K562 (cell line): ENCODE data around the gene RHOF. TPM values are rescaled to one million over a fixed set of nuclear protein-coding genes. Genes with fewer than 3 reads are reported as not detected.

Experiments used
- ATAC-seq: fragments of 200-7000 bp; cut with Tn5 transposase; 3 replicates; pipeline ENCODE4 v1.9.1; 2020; ENCODE audit warnings: moderate library complexity
- BruUV-seq: library from RNA; stranded (reverse); fragments of 400-500 nt; replicated peaks from 2 replicates; lab custom pipeline; 2021; lab: Mats Ljungman, UMichigan
- CTCF ChIA-PET: fragments of 300-600 bp; formaldehyde crosslinking; extraction: SDS; loops from one replicate; lab custom pipeline; 2021; ENCODE audit warnings: low intra/inter-chr PET ratio; lab: Yijun Ruan, JAX
- POLR2A ChIA-PET: fragments of 300-600, 350-650 bp; sonication (Branson Sonifier 250); formaldehyde crosslinking; extraction: SDS; loops from one replicate; lab custom pipeline; 2021; ENCODE audit warnings: antibody characterized with exemption, inconsistent platforms; lab: Yijun Ruan, JAX
- DNase-seq, 4 experiments: peaks; one replicate each; pipeline versions ENCODE4 v3.0.0 to v3.0.0-alpha.2; 2011 to 2018; ENCODE audit warnings: low spot score in 3 of 4, mixed read lengths in 3 of 4; ENCODE audit errors: extremely low read depth in 1 of 4
- FAIRE-seq: peaks from 2 replicates; lab custom pipeline; 2011; peaks lifted over from hg19 to GRCh38; lab: Jason Lieb, UNC
- H2AFZ ChIP-seq: 2 replicates; pipeline ENCODE4 v1.6.0; 2011; ENCODE audit warnings: low read depth, low read length, control low read depth, inconsistent platforms
- H3K27ac ChIP-seq: fragments of 200-600 bp; 3 replicates; pipeline ENCODE4 v1.8.0; 2011; ENCODE audit warnings: low read depth, mild to moderate bottlenecking, control low read depth, inconsistent platforms, low read length, moderate library complexity, mixed read lengths; ENCODE audit errors: extremely low read depth
- H3K27me3 ChIP-seq, 2 experiments: fragments of 300-600 bp in 1 of 2; 2 replicates in 1 of 2; 3 replicates in 1 of 2; pipeline versions ENCODE4 v1.6.0 to v1.8.0; 2011; ENCODE audit warnings: inconsistent platforms in 2 of 2, low read length in 2 of 2, mild to moderate bottlenecking in 1 of 2, mixed read lengths in 1 of 2, moderate library complexity in 1 of 2; ENCODE audit not compliant: control insufficient read depth in 2 of 2, insufficient read depth in 2 of 2
- H3K36me3 ChIP-seq: fragments of 300-600 bp; 3 replicates; pipeline ENCODE4 v1.8.0; 2011; ENCODE audit warnings: mild to moderate bottlenecking, low read length, inconsistent platforms; ENCODE audit not compliant: control insufficient read depth, insufficient read depth
- H3K4me1 ChIP-seq, 2 experiments: fragments of 200-600 bp in 1 of 2; replicated peaks in 1 of 2; 2 replicates in 1 of 2; 3 replicates in 1 of 2; pipeline versions ENCODE4 v1.5.1 to v1.8.0; 2011; ENCODE audit warnings: inconsistent platforms in 2 of 2, low read length in 2 of 2, mild to moderate bottlenecking in 1 of 2, mixed read lengths in 1 of 2, moderate library complexity in 1 of 2; ENCODE audit not compliant: control insufficient read depth in 2 of 2, insufficient read depth in 2 of 2
- H3K4me2 ChIP-seq: 2 replicates; pipeline ENCODE4 v1.6.1; 2011; ENCODE audit warnings: low read length, control low read depth, inconsistent platforms, mixed read lengths; ENCODE audit not compliant: insufficient read depth
- H3K4me3 ChIP-seq: fragments of 200-600 bp; sonication (generic), shearing (Covaris generic); 2 replicates; pipeline ENCODE4 v1.5.1; 2016; ENCODE audit warnings: control low read depth, inconsistent platforms
- H3K79me2 ChIP-seq: fragments of 200-600 bp; 3 replicates; pipeline ENCODE4 v1.8.0; 2011; ENCODE audit warnings: low read length, inconsistent platforms; ENCODE audit not compliant: control insufficient read depth, insufficient read depth
- H3K9ac ChIP-seq, 2 experiments: 2 replicates each; pipeline versions ENCODE4 v1.6.0 to v1.6.1; 2011; ENCODE audit warnings: low read depth in 2 of 2, low read length in 2 of 2, control low read depth in 1 of 2, inconsistent platforms in 1 of 2, mild to moderate bottlenecking in 1 of 2, mixed read lengths in 1 of 2; ENCODE audit not compliant: insufficient read depth in 1 of 2
- H3K9me1 ChIP-seq: one replicate; pipeline ENCODE4 v1.6.0; 2011; ENCODE audit warnings: inconsistent platforms, mild to moderate bottlenecking, low read length, moderate library complexity; ENCODE audit not compliant: control insufficient read depth, insufficient read depth
- H3K9me3 ChIP-seq: replicated peaks from 2 replicates; pipeline ENCODE4 v1.5.1; 2011; ENCODE audit warnings: low read depth, low read length, inconsistent platforms; ENCODE audit not compliant: control insufficient read depth, insufficient read depth
- H4K20me1 ChIP-seq: replicated peaks from 2 replicates; pipeline ENCODE4 v1.6.1; 2011; ENCODE audit warnings: low read length, inconsistent platforms, mixed read lengths; ENCODE audit not compliant: control insufficient read depth, insufficient read depth
- RBFOX2 ChIP-seq: fragments of 200-400 bp; formaldehyde crosslinking; IDR thresholded peaks from 2 replicates; pipeline ENCODE4 v1.6.1; 2017; ENCODE audit warnings: low read depth, mild to moderate bottlenecking, low read length, moderate library complexity
- SP1 ChIP-seq: sonication (generic); formaldehyde crosslinking; IDR thresholded peaks from 2 replicates; pipeline ENCODE4 v1.8.1; 2022; ENCODE audit warnings: mild to moderate bottlenecking, missing genetic modification reagents
- THRB ChIP-seq: fragments of 450-650 bp; formaldehyde crosslinking; conservative IDR thresholded peaks from 2 replicates; pipeline ENCODE4 v1.4.0; 2022; ENCODE audit warnings: mild to moderate bottlenecking, missing genetic modification characterization
- ZNF347 ChIP-seq: fragments of 450-650 bp; formaldehyde crosslinking; IDR thresholded peaks from 2 replicates; pipeline ENCODE4 v1.4.0; 2020; ENCODE audit warnings: low read depth, mild to moderate bottlenecking, moderate library complexity
- ZNF707 ChIP-seq: fragments of 250-450 bp; sonication (Bioruptor Pico); conservative IDR thresholded peaks from 2 replicates; pipeline ENCODE4 v1.8.0; 2022; ENCODE audit warnings: inconsistent platforms, mild to moderate bottlenecking, moderate library complexity
- WGBS: fragments of 100-300 bp; shearing (Covaris generic); methylation state at CpG from one replicate; pipeline ENCODE4 v1.1.6; 2016; ENCODE audit warnings: low coverage, mixed read lengths; ENCODE audit not compliant: insufficient coverage; ENCODE audit errors: missing lambda C conversion rate; 5-methylcytosine and 5-hydroxymethylcytosine counted together
- in situ Hi-C: fragments of 300-500 bp; cut with MboI; formaldehyde crosslinking; loops from 4 replicates; pipeline ENCODE4 v1.15.0; 2018; ENCODE audit warnings: inconsistent platforms, mixed read lengths
- intact Hi-C: fragments of 100-400 bp; cut with micrococcal nuclease; formaldehyde crosslinking; loops from 2 replicates; pipeline ENCODE4 v1.14.2; 2022
- polyA plus RNA-seq, 8 experiments: library from polyadenylated mRNA; depleted of rRNA in 4 of 8; stranded (reverse) in 5 of 8; unstranded in 3 of 8; fragments of >200 nt; fragmentation: Nextera tagmentation in 2 of 8; fragmentation: Illumina TruSeq in 1 of 8; extraction: Ambion mirVana in 2 of 8; extraction: Trizol in 1 of 8; gene quantifications; 2 replicates each; pipeline versions ENCODE4 v1.2.1 to v1.2.3, GENCODE V29; 2011 to 2014; ENCODE audit warnings: inconsistent platforms in 1 of 8, missing spikeins in 1 of 8
- total RNA-seq, 7 experiments: library from RNA; depleted of rRNA in 6 of 7; stranded (reverse); fragments of >200 nt in 6 of 7; fragmentation: Illumina TruSeq in 2 of 7; extraction: Trizol in 2 of 7; gene quantifications; 2 replicates each; pipeline versions ENCODE4 v1.2.1 to v1.2.3, GENCODE V29; 2011 to 2021; ENCODE audit warnings: low replicate concordance in 1 of 7

The RHOF gene
- total and polyA plus RNA-seq, 9 of the 15 experiments (the other 6 are each of a cell fraction or from before 2014, with no cell fraction given) = 0.13 to 10.1 (median 4.0) TPM

GRCh38 chr12:121808623-121809022 lies 15.1 kb upstream of the RHOF start:
- Histone ChIP-seq H3K4me1 (peaks cover 28 to 67% of the 10 kb centered on the region in 2 experiments), H3K9me3 (no peaks in the 10 kb centered on the region), H3K27me3 (no peaks in the 10 kb centered on the region), H3K36me3 (peaks cover 69% of the 10 kb centered on the region), H3K9me1 (no peaks in the 10 kb centered on the region), H4K20me1 (peaks cover 26% of the 10 kb centered on the region), H3K4me3 (no peak overlapping the region), H3K4me2 (no peak overlapping the region), H3K9ac (no peak overlapping the region), H3K27ac (no peak overlapping the region), H3K79me2 (peaks cover 87% of the 10 kb centered on the region), H2AFZ (no peak overlapping the region)
- BruUV-seq = no TSS peak
- DNase-seq (no peak), FAIRE-seq (no peak), ATAC-seq (no peak)
- TF ChIP-seq ZNF707 (CRISPR knock-in tag) (no peak), SP1 (0 out of 2 replicates have a peak, but pooled peaks have one; percentile 17), THRB (no peak), RBFOX2 (peak; percentile 28), ZNF347 (CRISPR knock-in tag) (no peak)
- ChIA-PET POLR2A (interaction anchor here (1.0 to 12.1 kb wide), 3 partner anchors 6 to 28 kb away, joined by 3 to 194 read pairs (median 77); partner anchors contain the start of genes RHOF and SETD1B), CTCF (interaction anchor here (5.5 kb wide), 1 partner anchor 13 kb away, joined by 73 read pairs; the partner anchor contains the start of gene RHOF)
- intact Hi-C loops = no loop called here
- in situ Hi-C loops = no loop called here
- WGBS = 95% methylated on average over 8 of the region's 8 CpGs
